Stimulated activated CD4-positive, alpha-beta T cell treated with anti-CD3 and anti-CD28 coated beads, Interleukin-15, amount 100 ng/mL, for 48 hours (primary cell): ENCODE measurements around the gene ITGA4.

Experiments used
- DNase-seq, 2 donors: peaks; one replicate each; pipeline ENCODE4 v3.0.0-alpha.2; 2020; ENCODE audit warnings: low read depth in 2 of 2

The ITGA4 gene

DNA sequence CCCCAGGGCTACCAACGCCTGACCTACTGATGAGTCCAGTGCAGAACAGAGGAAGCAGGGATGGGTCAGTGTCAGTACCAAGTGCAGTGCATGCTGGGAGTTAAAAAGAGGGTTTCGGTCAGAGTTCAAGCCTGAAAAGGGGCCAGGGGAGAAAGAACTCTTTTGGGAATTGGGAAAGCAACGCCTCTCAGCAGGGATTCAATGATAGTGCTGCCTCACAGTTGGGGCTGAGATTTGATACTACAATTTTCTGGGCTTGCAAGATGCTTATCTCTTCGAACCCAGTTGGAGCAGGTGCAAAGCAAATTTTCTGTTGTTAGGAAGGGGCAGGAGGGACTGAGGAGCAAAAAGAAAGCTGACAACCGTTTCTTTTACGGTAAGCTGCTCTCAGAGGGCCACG lies 117.1 kb downstream of the ITGA4 start:
- no peak for DNase-seq

GRCh38 chr2:181575024-181575649 lies 118.0 kb downstream of the ITGA4 start:
- DNase-seq: no peak

GRCh38 chr2:181575650-181576025 lies 118.5 kb downstream of the ITGA4 start:
- no peak for DNase-seq

DNA sequence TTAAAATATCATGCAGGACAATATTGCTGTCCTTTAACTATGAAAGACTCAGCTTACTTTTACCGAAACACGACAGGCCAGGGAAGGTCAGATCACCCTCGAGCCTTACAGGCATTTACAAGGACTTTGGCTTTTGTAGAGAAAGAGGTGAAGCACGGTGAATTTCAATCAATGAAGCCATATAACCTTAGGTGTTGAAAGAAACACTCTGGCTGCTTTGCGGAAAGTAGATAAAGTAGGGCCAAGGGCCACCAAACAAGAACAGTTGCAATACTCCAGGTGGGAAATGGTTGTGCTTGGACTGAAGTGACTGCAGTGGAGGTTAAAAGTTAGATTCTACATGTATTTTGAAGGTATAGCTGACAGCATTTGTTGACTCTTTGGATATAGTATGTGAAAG lies 119.2 kb downstream of the ITGA4 start:
- no peak for DNase-seq

GRCh38 chr2:181578829-181579228 lies 121.6 kb downstream of the ITGA4 start:
- no peak for DNase-seq

DNA sequence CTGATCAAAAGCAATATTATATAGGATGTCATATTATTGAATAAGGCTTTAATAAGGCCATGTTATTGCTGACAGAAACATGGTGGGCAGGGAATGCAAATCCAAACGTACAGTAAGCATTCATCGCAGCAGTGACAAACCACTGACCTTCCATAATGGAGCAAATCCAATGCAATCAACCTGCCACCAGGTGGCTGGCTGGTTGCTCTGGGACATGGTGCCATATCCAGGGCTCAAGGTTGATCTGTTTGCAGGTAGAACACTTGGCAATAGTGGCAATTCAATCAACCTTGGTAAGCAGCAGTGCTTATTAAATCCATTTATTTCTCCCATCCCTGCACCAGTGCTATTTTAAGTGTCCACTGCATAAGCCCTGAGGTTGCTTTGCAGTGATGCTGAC lies 124.3 kb downstream of the ITGA4 start:
- no peak for DNase-seq

DNA sequence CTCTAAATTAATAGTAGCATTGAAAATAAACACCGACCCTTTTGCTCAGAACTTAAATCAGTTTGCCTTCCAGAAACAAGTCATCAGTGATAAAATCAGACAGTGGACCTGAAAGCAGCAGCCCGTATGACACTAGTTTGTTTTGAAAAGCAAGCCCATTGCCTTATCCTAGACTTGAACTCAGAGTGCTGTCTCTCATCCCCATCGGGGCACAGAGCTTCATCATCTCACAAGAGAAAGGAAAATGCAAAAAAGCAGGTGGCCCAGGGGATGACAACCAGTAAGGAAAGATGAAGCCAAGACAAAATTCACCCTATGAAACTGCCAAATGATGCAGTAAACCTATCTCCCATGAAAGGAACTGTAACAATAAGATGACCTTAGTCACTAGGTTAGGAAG lies 128.5 kb downstream of the ITGA4 start:
- no peak for DNase-seq
